ENCODE results near the gene GUK1.

The GUK1 gene

DNA sequence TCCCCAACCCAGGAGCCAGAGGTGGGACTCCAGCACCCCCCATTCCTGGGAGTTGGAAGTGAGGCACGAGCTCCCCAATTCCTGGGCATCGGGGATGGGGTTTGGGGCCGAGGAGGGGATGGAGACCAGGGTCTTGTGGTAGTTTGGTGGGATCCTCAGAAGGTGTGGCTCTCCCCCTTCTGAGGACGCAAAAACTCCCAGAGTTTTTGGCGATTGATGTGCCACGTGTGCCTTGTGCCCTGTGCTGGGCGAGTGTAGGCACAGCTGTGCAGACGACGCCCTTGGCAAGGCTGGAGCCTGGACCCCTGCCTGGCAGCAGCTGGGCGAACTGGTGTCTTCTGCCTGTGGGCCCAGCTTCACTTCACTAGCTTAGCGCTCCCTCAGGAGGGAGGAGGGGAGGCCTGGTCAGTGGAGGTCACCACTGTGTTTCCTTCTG lies 2.6 kb downstream of the GUK1 start:
- Histone ChIP-seq H3K9ac (no peak overlapping the region), H2AFZ (ENCODE audit: low read depth) (no peak overlapping the region), H3K36me3 (ENCODE audit: insufficient read depth) (no peaks in the 10 kb centered on the region), H4K20me1 (ENCODE audit: insufficient read depth) (no peaks in the 10 kb centered on the region; the same call in 1 of the 2 replicates), H3K4me1 (ENCODE audit: low read depth, poor library complexity, severe bottlenecking) (peaks cover 17% of the 10 kb centered on the region), H3K4me3 (IDR thresholded peaks at IDR 0.05; ENCODE audit: insufficient read depth, low read depth, low read length) (no peak overlapping the region), H3K4me2 (peak overlapping the region; percentile 96; the same call in 1 of the 2 replicates), H3K27me3 (ENCODE audit: insufficient read depth, low read depth) (no peaks in the 10 kb centered on the region), H3K27ac (no peak overlapping the region), H3K79me2 (ENCODE audit: insufficient read depth, low read depth) (peaks cover 65% of the 10 kb centered on the region)
- TF ChIP-seq, protein P1, sequence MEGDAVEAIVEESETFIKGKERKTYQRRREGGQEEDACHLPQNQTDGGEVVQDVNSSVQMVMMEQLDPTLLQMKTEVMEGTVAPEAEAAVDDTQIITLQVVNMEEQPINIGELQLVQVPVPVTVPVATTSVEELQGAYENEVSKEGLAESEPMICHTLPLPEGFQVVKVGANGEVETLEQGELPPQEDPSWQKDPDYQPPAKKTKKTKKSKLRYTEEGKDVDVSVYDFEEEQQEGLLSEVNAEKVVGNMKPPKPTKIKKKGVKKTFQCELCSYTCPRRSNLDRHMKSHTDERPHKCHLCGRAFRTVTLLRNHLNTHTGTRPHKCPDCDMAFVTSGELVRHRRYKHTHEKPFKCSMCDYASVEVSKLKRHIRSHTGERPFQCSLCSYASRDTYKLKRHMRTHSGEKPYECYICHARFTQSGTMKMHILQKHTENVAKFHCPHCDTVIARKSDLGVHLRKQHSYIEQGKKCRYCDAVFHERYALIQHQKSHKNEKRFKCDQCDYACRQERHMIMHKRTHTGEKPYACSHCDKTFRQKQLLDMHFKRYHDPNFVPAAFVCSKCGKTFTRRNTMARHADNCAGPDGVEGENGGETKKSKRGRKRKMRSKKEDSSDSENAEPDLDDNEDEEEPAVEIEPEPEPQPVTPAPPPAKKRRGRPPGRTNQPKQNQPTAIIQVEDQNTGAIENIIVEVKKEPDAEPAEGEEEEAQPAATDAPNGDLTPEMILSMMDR (conservative IDR thresholded peaks at IDR 0.05; ENCODE audit: low read depth, low read length): no peak

DNA sequence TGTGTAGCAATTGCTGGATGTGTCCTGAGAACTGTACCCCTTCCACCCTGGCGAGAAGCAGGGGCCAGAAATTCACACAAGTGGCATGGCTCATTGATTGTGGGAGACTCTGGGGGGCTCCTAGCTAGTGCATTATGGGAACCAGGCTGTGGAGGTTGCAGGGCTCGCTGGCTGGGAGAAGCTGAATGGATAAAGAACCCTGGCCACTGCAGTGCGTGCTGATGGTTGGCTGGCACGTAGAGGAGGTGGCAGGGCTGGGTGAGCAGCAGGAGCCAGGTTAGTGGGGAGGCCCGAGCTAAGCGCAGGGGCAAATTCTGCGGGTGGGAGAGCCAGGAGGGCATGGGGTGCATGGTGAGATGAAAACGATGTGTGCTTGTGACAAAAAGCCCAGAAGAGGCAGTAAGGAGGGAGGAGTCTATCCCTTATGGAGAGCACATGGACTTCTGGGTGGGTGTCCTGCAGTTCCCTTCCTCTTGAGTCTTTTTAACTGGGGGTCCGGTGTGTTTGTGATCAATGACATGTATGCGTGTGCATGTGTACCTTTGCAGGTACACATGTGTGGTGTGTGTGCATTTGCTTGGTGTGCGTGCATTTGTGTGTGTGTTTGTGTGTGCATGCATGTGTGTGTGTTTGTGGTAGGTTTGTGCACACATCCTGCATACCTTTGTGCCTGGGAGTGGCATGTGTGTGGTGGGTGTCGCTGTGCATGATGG lies 3.6 kb downstream of the GUK1 start:
- Histone ChIP-seq H3K4me2 (no peak overlapping the region), H3K4me1 (ENCODE audit: low read depth, poor library complexity, severe bottlenecking) (peaks cover 17% of the 10 kb centered on the region), H3K36me3 (ENCODE audit: insufficient read depth) (no peaks in the 10 kb centered on the region), H3K79me2 (ENCODE audit: insufficient read depth, low read depth) (peaks cover 65% of the 10 kb centered on the region), H3K27me3 (ENCODE audit: insufficient read depth, low read depth) (no peaks in the 10 kb centered on the region), H3K27ac (no peak overlapping the region), H4K20me1 (ENCODE audit: insufficient read depth) (no peaks in the 10 kb centered on the region; the same call in 1 of the 2 replicates), H3K4me3 (IDR thresholded peaks at IDR 0.05; ENCODE audit: insufficient read depth, low read depth, low read length) (no peak overlapping the region), H2AFZ (ENCODE audit: low read depth) (no peak overlapping the region), H3K9ac (no peak overlapping the region)
- TF ChIP-seq, protein P1 (conservative IDR thresholded peaks at IDR 0.05; ENCODE audit: low read depth, low read length): no peak

DNA sequence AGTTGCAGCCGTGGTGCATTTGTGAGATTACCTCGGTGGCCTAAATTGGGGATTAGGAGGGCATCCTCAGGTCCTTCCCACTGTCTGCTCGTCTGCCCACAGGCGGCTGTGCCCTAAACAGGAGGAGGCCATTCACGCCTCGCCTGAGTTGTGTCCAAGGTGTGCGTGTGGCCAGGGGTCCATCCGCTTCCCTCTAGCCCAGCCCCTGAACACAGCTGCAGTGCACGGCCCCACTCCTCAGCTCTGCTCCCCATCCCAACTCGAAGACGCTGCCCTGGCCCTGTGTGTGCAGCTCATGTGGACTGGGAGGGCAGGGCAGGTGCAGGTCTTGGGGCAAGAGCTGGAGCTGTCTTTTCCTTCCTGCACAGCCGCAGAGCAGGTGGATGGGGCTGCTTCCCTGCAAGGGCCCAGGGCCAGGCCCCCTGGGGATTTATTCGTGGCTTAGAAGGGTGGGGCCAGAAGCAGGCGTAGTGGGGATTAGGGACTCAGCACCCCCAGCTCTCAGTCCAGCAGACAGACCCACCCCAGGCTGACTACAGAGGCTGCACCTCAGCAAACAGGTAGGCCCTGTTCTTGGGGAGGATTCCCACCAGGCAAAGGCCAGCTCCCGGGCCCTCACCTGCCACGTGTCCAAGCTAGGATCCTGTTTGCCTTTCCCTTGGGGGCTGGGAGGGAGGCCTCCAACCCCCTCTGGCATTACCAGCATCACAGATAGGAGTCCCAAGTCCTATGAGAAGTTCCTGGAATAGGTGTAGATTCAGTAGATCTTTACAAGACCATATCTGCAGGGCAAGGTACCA lies 4.3 kb downstream of the GUK1 start:
- Histone ChIP-seq H3K4me1 (ENCODE audit: low read depth, poor library complexity, severe bottlenecking) (peaks cover 17% of the 10 kb centered on the region), H3K9ac (no peak overlapping the region), H3K27me3 (ENCODE audit: insufficient read depth, low read depth) (no peaks in the 10 kb centered on the region), H3K27ac (no peak overlapping the region), H3K79me2 (ENCODE audit: insufficient read depth, low read depth) (peaks cover 65% of the 10 kb centered on the region), H2AFZ (ENCODE audit: low read depth) (no peak overlapping the region), H3K4me3 (IDR thresholded peaks at IDR 0.05; ENCODE audit: insufficient read depth, low read depth, low read length) (no peak overlapping the region), H4K20me1 (ENCODE audit: insufficient read depth) (no peaks in the 10 kb centered on the region; the same call in 1 of the 2 replicates), H3K4me2 (no peak overlapping the region), H3K36me3 (ENCODE audit: insufficient read depth) (no peaks in the 10 kb centered on the region)
- TF ChIP-seq, protein P1 (conservative IDR thresholded peaks at IDR 0.05; ENCODE audit: low read depth, low read length): no peak

DNA sequence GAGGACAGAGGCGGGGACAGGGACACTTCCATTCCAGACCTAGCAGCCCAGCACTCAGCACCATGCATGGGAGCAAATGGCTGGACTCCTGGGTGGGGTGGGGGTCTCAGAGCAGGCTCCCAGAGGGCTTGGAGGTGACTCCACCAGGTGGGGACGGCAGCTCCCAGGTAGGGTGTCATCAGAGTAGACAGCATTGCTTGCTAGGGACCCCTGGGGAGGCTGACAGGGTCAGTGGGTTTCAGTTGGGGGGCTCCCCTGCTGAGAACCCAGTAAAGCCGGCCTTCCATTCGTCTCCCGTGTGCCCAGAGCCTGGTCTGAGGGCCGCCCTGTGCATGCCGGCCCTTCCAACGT lies 4.9 kb downstream of the GUK1 start:
- Histone ChIP-seq H3K4me2 (no peak overlapping the region), H4K20me1 (ENCODE audit: insufficient read depth) (no peaks in the 10 kb centered on the region; the same call in 1 of the 2 replicates), H3K36me3 (ENCODE audit: insufficient read depth) (no peaks in the 10 kb centered on the region), H3K9ac (no peak overlapping the region), H3K4me1 (ENCODE audit: low read depth, poor library complexity, severe bottlenecking) (peaks cover 17% of the 10 kb centered on the region), H3K4me3 (IDR thresholded peaks at IDR 0.05; ENCODE audit: insufficient read depth, low read depth, low read length) (no peak overlapping the region), H3K27ac (no peak overlapping the region), H3K79me2 (ENCODE audit: insufficient read depth, low read depth) (peaks cover 65% of the 10 kb centered on the region), H3K27me3 (ENCODE audit: insufficient read depth, low read depth) (no peaks in the 10 kb centered on the region), H2AFZ (ENCODE audit: low read depth) (no peak overlapping the region)
- TF ChIP-seq, protein P1 (conservative IDR thresholded peaks at IDR 0.05; ENCODE audit: low read depth, low read length): no peak

All from KMS-11 (cell line).